Activated naive CD4-positive, alpha-beta T cell treated with anti-CD3 and anti-CD28 coated beads, Interleukin-2, amount 50 U/mL, for 72 hours (primary cell): ENCODE measurements around the gene SMYD5. TPM values are rescaled to one million over a fixed set of nuclear protein-coding genes. Genes with fewer than 3 reads are reported as not detected.

ENCODE experiments used
- total RNA-seq, 2 donors: library from RNA; stranded (reverse); gene quantifications; one replicate each; pipeline ENCODE4 v1.2.3, GENCODE V29; 2022

The SMYD5 gene
- total RNA-seq, 2 donors from 2014 or later, result 36.0 to 41.1 TPM

Other genes starting within 250 kb of the SMYD5 start
- gene SFXN5, start 142.5 kb upstream of the SMYD5 start, total RNA-seq, result 10 to 100 TPM in 1 of 2 donors, 1 to 10 TPM in 1; 5.2 to 16.0 TPM
- gene RAB11FIP5, start 101.3 kb upstream of the SMYD5 start, total RNA-seq, result 10 to 100 TPM in 1 of 2 donors, 1 to 10 TPM in 1; 8.3 to 27.9 TPM
- not detected for gene NOTO, start 11.7 kb upstream of the SMYD5 start, total RNA-seq
- 10 to 100 TPM; 11.5 to 24.7 TPM for gene PRADC1, start 19.0 kb downstream of the SMYD5 start, total RNA-seq
- gene CCT7, start 20.1 kb downstream of the SMYD5 start, total RNA-seq, result 100 to 1,000 TPM; 417 to 503 TPM
- 10 to 100 TPM; 16.0 to 41.5 TPM for gene FBXO41, start 70.2 kb downstream of the SMYD5 start, total RNA-seq
- under 1 TPM in 1 of 2 donors, not detected in 1; 0.33 TPM for gene EGR4, start 79.3 kb downstream of the SMYD5 start, total RNA-seq
- 10 to 100 TPM; 21.5 to 25.4 TPM for gene ALMS1, start 171.6 kb downstream of the SMYD5 start, total RNA-seq